ENCODE results near the gene ABTB1. TPM values are rescaled to one million over a fixed set of nuclear protein-coding genes. Genes with fewer than 3 reads are reported as not detected.

Gene ABTB1
- total RNA-seq, 4 donors from 2014 or later, result 27.8 to 68.7 (median 39.3) TPM

DNA sequence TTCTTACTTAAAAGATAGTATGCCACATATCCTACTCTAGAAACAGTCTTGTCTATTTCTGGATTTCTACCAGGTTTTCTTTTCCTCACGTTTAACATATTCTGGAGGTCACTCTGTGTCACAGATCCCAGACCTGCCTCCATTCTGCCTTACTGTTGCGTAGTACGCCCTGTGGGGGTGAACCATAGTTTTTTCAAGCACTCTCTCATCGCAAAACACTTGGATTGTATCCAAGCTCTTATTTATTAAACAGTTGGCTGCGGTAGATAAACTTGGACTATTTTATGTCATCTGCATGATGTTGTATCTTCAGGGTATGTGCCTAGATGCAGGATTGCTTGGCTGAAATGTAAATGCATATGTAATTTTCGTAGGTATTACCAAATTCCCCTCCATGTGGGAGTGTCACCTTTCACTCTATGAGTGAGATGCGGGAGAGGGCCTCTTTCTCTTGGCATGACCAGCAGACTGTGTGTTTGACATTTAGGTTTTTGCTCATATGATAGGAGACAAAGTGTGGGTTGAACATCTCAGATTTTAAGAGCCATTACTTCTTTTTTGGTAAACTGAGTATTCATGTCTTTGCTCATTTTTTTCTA, 55.8 kb downstream of the ABTB1 start:
- no peak overlapping the region for H3K4me3 ChIP-seq (ENCODE audit: low read depth, poor library complexity, severe bottlenecking)
- 64 to 76% methylated on average over 7 of the region's 7 CpGs for WGBS, 2 donors
- no peak for TF ChIP-seq POLR2A (IDR thresholded peaks at IDR 0.05)
- TF ChIP-seq, protein P1, sequence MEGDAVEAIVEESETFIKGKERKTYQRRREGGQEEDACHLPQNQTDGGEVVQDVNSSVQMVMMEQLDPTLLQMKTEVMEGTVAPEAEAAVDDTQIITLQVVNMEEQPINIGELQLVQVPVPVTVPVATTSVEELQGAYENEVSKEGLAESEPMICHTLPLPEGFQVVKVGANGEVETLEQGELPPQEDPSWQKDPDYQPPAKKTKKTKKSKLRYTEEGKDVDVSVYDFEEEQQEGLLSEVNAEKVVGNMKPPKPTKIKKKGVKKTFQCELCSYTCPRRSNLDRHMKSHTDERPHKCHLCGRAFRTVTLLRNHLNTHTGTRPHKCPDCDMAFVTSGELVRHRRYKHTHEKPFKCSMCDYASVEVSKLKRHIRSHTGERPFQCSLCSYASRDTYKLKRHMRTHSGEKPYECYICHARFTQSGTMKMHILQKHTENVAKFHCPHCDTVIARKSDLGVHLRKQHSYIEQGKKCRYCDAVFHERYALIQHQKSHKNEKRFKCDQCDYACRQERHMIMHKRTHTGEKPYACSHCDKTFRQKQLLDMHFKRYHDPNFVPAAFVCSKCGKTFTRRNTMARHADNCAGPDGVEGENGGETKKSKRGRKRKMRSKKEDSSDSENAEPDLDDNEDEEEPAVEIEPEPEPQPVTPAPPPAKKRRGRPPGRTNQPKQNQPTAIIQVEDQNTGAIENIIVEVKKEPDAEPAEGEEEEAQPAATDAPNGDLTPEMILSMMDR (IDR thresholded peaks at IDR 0.05), result no peak
- intact Hi-C loops (cut with DNase I; ENCODE audit: low total_unique reads), result no loop called here
- DNase-seq (ENCODE audit: low spot score in 2 of 2), result no peak

DNA sequence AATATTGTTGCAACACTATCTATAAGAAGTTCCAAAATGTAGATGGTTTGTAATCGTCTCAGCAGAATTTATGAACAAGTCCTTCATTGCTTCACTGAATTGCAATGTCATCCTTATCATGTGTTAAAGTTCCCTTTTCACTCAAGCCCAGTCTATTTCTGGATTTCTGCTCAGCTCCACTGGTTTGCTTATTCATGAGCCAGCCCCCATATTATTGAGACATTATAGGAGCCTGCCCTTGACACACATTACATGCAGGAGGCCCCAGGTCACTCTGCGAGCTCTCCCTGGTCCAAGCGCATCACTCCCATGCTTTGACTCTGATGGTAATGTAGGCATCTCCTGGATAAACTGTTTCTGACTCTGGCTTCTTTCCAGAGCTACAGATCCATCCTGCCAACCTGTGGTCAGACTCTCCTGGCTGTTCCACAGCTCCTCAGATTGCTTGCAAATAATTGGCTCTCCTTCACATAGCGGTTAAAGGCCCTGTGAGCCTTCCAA, 56.9 kb downstream of the ABTB1 start:
- TF ChIP-seq, protein P1 (IDR thresholded peaks at IDR 0.05), result no peak
- no peak for TF ChIP-seq POLR2A (IDR thresholded peaks at IDR 0.05)
- no peak for DNase-seq (ENCODE audit: low spot score in 2 of 2)
- intact Hi-C loops (cut with DNase I; ENCODE audit: low total_unique reads), result no loop called here
- H3K4me3 ChIP-seq (ENCODE audit: low read depth, poor library complexity, severe bottlenecking), result no peak overlapping the region
- 84 to 93% methylated on average over 4 of the region's 4 CpGs for WGBS, 2 donors

DNA sequence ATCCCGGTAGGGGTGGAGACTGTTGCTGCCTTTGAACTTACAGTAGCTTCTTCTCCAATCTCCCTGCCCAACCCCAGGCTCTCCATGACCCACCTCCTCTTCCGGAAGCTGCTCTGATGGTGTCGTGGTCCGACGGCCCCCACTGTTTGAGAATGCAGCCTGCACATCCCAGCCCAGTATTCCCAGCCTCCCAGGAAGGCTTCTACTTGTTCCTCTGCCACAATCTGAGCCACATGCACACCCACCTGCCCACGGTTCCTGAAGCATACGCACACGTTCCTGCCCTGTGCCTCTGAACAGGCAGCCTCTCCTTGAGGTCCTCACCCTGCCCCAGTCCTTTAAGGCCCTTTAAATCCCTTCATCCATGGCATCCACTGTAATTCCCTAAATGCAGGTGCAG, 57.4 kb downstream of the ABTB1 start:
- no peak overlapping the region for H3K4me3 ChIP-seq (ENCODE audit: low read depth, poor library complexity, severe bottlenecking)
- DNase-seq (ENCODE audit: low spot score in 2 of 2), result no peak
- 87 to 95% methylated on average over 8 of the region's 8 CpGs for WGBS, 2 donors
- intact Hi-C loops (cut with DNase I; ENCODE audit: low total_unique reads), result no loop called here
- no peak for TF ChIP-seq POLR2A (IDR thresholded peaks at IDR 0.05)
- TF ChIP-seq, protein P1 (IDR thresholded peaks at IDR 0.05), result no peak

Other genes starting within 250 kb of the ABTB1 start
- 10 to 100 TPM; 57.3 to 87.5 (median 82.4) TPM for gene TPRA1, start 82.2 kb upstream of the ABTB1 start, total RNA-seq
- 10 to 100 TPM in 3 of 4 donors, 1 to 10 TPM in 1; 5.8 to 19.6 (median 14.3) TPM for gene MCM2, start 74.5 kb upstream of the ABTB1 start, total RNA-seq
- gene PODXL2, start 43.8 kb upstream of the ABTB1 start, total RNA-seq, result 10 to 100 TPM in 2 of 4 donors, 1 to 10 TPM in 2; 7.1 to 14.5 (median 9.2) TPM
- 10 to 100 TPM; 44.0 to 57.4 (median 48.0) TPM for gene MGLL, start 149.6 kb downstream of the ABTB1 start, total RNA-seq
- gene KBTBD12, start 242.3 kb downstream of the ABTB1 start, total RNA-seq, result under 1 TPM in 2 of 4 donors, not detected in 2; 0.22 to 0.23 TPM